Liver (tissue), 9 donors: Measurements from ENCODE around the gene SKI. TPM values are rescaled to one million over a fixed set of nuclear protein-coding genes. Genes with fewer than 3 reads are reported as not detected.

Experiments
- DNase-seq: peaks from one replicate; pipeline ENCODE4 v3.0.0-alpha.2; 2017; ENCODE audit warnings: low spot score
- H3K27ac ChIP-seq, 2 donors: one replicate each; pipeline ENCODE4 v1.7.0; 2013; ENCODE audit warnings: inconsistent platforms in 2 of 2, low read length in 2 of 2, control low read depth in 1 of 2, low read depth in 1 of 2, mild to moderate bottlenecking in 1 of 2
- H3K27me3 ChIP-seq, 4 donors: one replicate each; pipeline versions ENCODE4 v1.6.1 to v1.7.0; 2013; ENCODE audit warnings: low read length in 3 of 4, inconsistent platforms in 1 of 4, mild to moderate bottlenecking in 1 of 4, moderate library complexity in 1 of 4; ENCODE audit not compliant: control insufficient read depth in 4 of 4, insufficient read depth in 4 of 4
- H3K36me3 ChIP-seq, 4 donors: one replicate each; pipeline versions ENCODE4 v1.6.1 to v1.7.0; 2013; ENCODE audit warnings: low read length in 3 of 4, mild to moderate bottlenecking in 3 of 4, low read depth in 1 of 4, moderate library complexity in 1 of 4; ENCODE audit not compliant: control insufficient read depth in 4 of 4, insufficient read depth in 3 of 4
- H3K4me1 ChIP-seq, 4 donors: one replicate each; pipeline versions ENCODE4 v1.6.1 to v1.7.0; 2013; ENCODE audit warnings: low read length in 3 of 4, mild to moderate bottlenecking in 3 of 4, moderate library complexity in 1 of 4; ENCODE audit not compliant: control insufficient read depth in 4 of 4, insufficient read depth in 4 of 4
- H3K4me3 ChIP-seq, 3 donors: one replicate each; pipeline versions ENCODE4 v1.6.1 to v1.7.0; 2013; ENCODE audit warnings: low read length in 3 of 3, control low read depth in 1 of 3, low read depth in 1 of 3, mild to moderate bottlenecking in 1 of 3
- H3K9ac ChIP-seq, 2 donors: one replicate each; pipeline ENCODE4 v1.7.0; 2013; ENCODE audit warnings: low read length in 2 of 2, mild to moderate bottlenecking in 2 of 2, moderate library complexity in 2 of 2, control low read depth in 1 of 2, low read depth in 1 of 2
- H3K9me3 ChIP-seq, 4 donors: one replicate each; pipeline versions ENCODE4 v1.6.1 to v1.7.0; 2013; ENCODE audit warnings: low read length in 3 of 4; ENCODE audit not compliant: control insufficient read depth in 4 of 4
- ATF3 ChIP-seq: IDR thresholded peaks from 2 replicates; pipeline ENCODE4 v1.6.1; 2016; ENCODE audit warnings: antibody characterized with exemption
- CTCF ChIP-seq: fragments of 150-350 bp; IDR thresholded peaks from 2 replicates; pipeline ENCODE4 v1.5.1; 2017; ENCODE audit warnings: improper control_type of control experiment, low read depth, low read length; ENCODE audit not compliant: missing input control
- FOXA1 ChIP-seq: IDR thresholded peaks from 2 replicates; pipeline ENCODE4 v1.6.1; 2016; ENCODE audit warnings: antibody characterized with exemption
- FOXA2 ChIP-seq: IDR thresholded peaks from 2 replicates; pipeline ENCODE4 v1.6.1; 2016; ENCODE audit warnings: antibody characterized with exemption
- GABPA ChIP-seq, 2 donors: IDR thresholded peaks in 1 of 2; conservative IDR thresholded peaks in 1 of 2; 2 replicates each; pipeline ENCODE4 v1.6.1; 2016; ENCODE audit warnings: antibody characterized with exemption in 2 of 2, mild to moderate bottlenecking in 1 of 2, moderate library complexity in 1 of 2
- HNF4G ChIP-seq: IDR thresholded peaks from 2 replicates; pipeline ENCODE4 v1.6.1; 2016; ENCODE audit warnings: antibody characterized with exemption
- JUND ChIP-seq, 2 donors: IDR thresholded peaks; 2 replicates each; pipeline ENCODE4 v1.6.1; 2016; ENCODE audit warnings: antibody characterized with exemption in 2 of 2
- MAX ChIP-seq: IDR thresholded peaks from 2 replicates; pipeline ENCODE4 v1.6.1; 2016; ENCODE audit warnings: antibody characterized with exemption
- NR2F2 ChIP-seq: IDR thresholded peaks from 2 replicates; pipeline ENCODE4 v1.6.1; 2016; ENCODE audit warnings: antibody characterized with exemption
- RAD21 ChIP-seq, 2 donors: IDR thresholded peaks; 2 replicates each; pipeline ENCODE4 v1.6.1; 2016; ENCODE audit warnings: antibody characterized with exemption in 2 of 2, mild to moderate bottlenecking in 2 of 2
- REST ChIP-seq: IDR thresholded peaks from 2 replicates; pipeline ENCODE4 v1.6.1; 2016; ENCODE audit warnings: antibody characterized with exemption, mild to moderate bottlenecking
- RXRA ChIP-seq, 2 donors: IDR thresholded peaks; 2 replicates each; pipeline ENCODE4 v1.6.1; 2017 to 2018; ENCODE audit warnings: antibody characterized with exemption in 2 of 2, mild to moderate bottlenecking in 1 of 2
- SP1 ChIP-seq: IDR thresholded peaks from 2 replicates; pipeline ENCODE4 v1.6.1; 2018; ENCODE audit warnings: antibody characterized with exemption, mild to moderate bottlenecking
- YY1 ChIP-seq: IDR thresholded peaks from 2 replicates; pipeline ENCODE4 v1.6.1; 2016; ENCODE audit warnings: antibody characterized with exemption, mild to moderate bottlenecking
- WGBS: extraction: QIAGEN DNeasy Blood & Tissue Kit; methylation state at CpG from one replicate; pipeline ENCODE4 v1.1.7; 2013; 5-methylcytosine and 5-hydroxymethylcytosine counted together
- polyA plus RNA-seq, 2 donors: library from polyadenylated mRNA; stranded (reverse) in 1 of 2; unstranded in 1 of 2; fragments of 200-250 nt in 1 of 2; fragments of >200 nt in 1 of 2; fragmentation: Nextera tagmentation in 1 of 2; extraction: Ambion mirVana in 1 of 2; gene quantifications; one replicate each; pipeline versions ENCODE4 v1.2.1 to v1.2.3, GENCODE V29; 2013 to 2015
- total RNA-seq, 2 donors: library from RNA; depleted of rRNA; stranded (reverse); fragments of >200 nt; gene quantifications; one replicate each; pipeline ENCODE4 v1.2.3, GENCODE V29; 2014
- donor health status: healthy.
- donor health status: healthy.
- donor health status: healthy.
- donor health status: healthy.
- donor health status: healthy.

The SKI gene
- total and polyA plus RNA-seq, 4 donors: 3.2 to 21.3 (median 19.5) TPM

- no peak for DNase-seq
- Histone ChIP-seq H3K4me1 (peaks cover 27 to 64% (median 43%) of the 10 kb centered on the region in 4 donors), H3K27ac (peak overlapping the region in 1 of 2 donors; percentile 22), H3K9ac (no peak overlapping the region), H3K36me3 (peaks cover 0 to 2% (median 0%) of the 10 kb centered on the region in 4 donors), H3K9me3 (no peaks in the 10 kb centered on the region), H3K27me3 (no peaks in the 10 kb centered on the region), H3K4me3 (no peak overlapping the region)
- WGBS: 85% methylated on average over 16 of the region's 16 CpGs
- TF ChIP-seq YY1: no peak
- TF ChIP-seq ATF3: no peak
- no peak for TF ChIP-seq CTCF
- no peak for TF ChIP-seq RAD21 (IDR thresholded peaks at IDR 0.05)
- TF ChIP-seq RXRA (IDR thresholded peaks at IDR 0.05): no peak
- no peak for TF ChIP-seq NR2F2
- no peak for TF ChIP-seq GABPA (IDR thresholded peaks at IDR 0.05 in 1 of 2, conservative IDR thresholded peaks at IDR 0.05 in 1 of 2)
- TF ChIP-seq HNF4G: no peak
- TF ChIP-seq REST: no peak
- no peak for TF ChIP-seq MAX
- TF ChIP-seq FOXA2: no peak
- no peak for TF ChIP-seq JUND (IDR thresholded peaks at IDR 0.05)
- TF ChIP-seq FOXA1: no peak
These were observed 50.6 kb downstream of the SKI start for GRCh38 chr1:2278591-2279209.

GRCh38 chr1:2279210-2279639 is 51.1 kb downstream of the SKI start:
- no peak for DNase-seq
- H3K27ac ChIP-seq: peak overlapping the region; percentile 51 to 72
- WGBS: 63% methylated on average over 13 of the region's 13 CpGs
- H3K9me3 ChIP-seq: no peaks in the 10 kb centered on the region
- peaks cover 33 to 64% (median 44%) of the 10 kb centered on the region in 4 donors for H3K4me1 ChIP-seq
- no peak overlapping the region for H3K4me3 ChIP-seq
- TF ChIP-seq NR2F2 (peak; percentile 43), RAD21 (IDR thresholded peaks at IDR 0.05) (peak in 1 of 2 donors; percentile 40), SP1 (peak; percentile 45), FOXA2 (no peak)
- H3K36me3 ChIP-seq: peaks cover 0 to 2% (median 0%) of the 10 kb centered on the region in 4 donors
- H3K27me3 ChIP-seq: no peaks in the 10 kb centered on the region
- no peak overlapping the region for H3K9ac ChIP-seq
